ENCODE data around the gene MEIOC. TPM values are rescaled to one million over a fixed set of nuclear protein-coding genes. Genes with fewer than 3 reads are reported as not detected.
A peak's percentile ranks its signal among the peaks of the same experiment; 100 is the strongest.

The MEIOC gene
- total RNA-seq = not detected
- under 1 TPM; 0.18 to 0.76 (median 0.35) TPM for polyA plus RNA-seq

DNA sequence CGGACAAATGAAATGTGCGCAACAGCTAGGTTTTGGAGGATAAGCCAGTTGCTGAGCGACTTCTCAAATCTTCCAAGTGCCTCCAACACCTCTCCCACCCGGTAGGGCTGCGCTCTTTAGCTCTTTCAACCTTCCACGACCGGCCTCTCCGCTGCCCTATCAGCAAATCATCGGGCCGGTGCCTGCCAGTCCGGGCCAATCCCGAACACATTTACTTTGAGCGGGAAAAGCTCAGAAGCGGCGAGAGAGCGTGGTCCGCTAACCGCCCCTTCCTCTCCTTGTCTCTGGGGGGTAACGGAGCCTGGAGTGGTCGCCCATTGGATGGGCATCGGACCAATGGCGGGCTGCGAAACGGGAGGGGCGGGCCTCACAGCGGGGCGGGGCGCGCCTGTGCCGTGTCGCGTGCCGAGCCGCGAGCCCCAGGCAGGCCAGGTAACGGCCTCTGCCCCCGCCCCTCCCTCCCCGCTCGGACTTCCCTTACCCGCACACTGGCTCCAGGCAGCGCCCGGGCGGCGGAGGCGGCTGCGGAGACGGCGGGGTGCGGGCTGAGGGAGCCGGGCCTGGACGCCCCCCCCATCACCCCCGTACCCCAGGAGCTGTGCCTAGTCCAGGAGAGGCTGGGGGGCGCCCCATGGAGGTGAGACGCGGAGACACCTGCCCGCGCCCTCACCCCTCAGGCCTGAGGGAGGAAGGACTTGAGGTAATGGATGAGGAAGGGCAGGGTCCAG, at the start of gene MEIOC:
Gene MEIOC (plus strand): TSS at position 486 of the 728 bp plus-strand sequence. CDS start 146 bp downstream, at position 632.
- peak within 1 kb of the TSS; percentile 56 to 74 (median 64) for H3K4me3 Mint-ChIP-seq
- H3K9me3 Mint-ChIP-seq = peaks cover 0 to 7% (median 0%) of the 10 kb centered on the region in 7 donors
- peaks cover 0 to 9% (median 3%) of the 10 kb centered on the region in 4 donors for H3K4me1 Mint-ChIP-seq
- no peak within 1 kb of the TSS for H3K4me3 ChIP-seq (ENCODE audit: low read depth, low read length)
- no peak within 1 kb of the TSS for H3K27ac ChIP-seq (ENCODE audit: insufficient read depth, low read length, poor library complexity, severe bottlenecking)
- H3K27me3 ChIP-seq (ENCODE audit: control insufficient read depth, insufficient read depth, low read length) = peaks cover 4% of the 10 kb centered on the region
- no peaks in the 10 kb centered on the region for H3K36me3 Mint-ChIP-seq
- H3K27ac Mint-ChIP-seq = peak within 1 kb of the TSS in 1 of 3 donors; percentile 69
- H3K36me3 ChIP-seq (ENCODE audit: control insufficient read depth, insufficient read depth, low read length) = no peaks in the 10 kb centered on the region
- peaks cover 7% of the 10 kb centered on the region for H3K4me1 ChIP-seq (ENCODE audit: control insufficient read depth, insufficient read depth, low read length, poor library complexity, severe bottlenecking)
- ATAC-seq (ENCODE audit: low read depth in 2 of 2) (peak; percentile 37 to 47), DNase-seq (peak in 2 of 3 donors; percentile 8 to 50)
- peaks cover 53% of the 10 kb centered on the region for H3K27me3 Mint-ChIP-seq
- no peaks in the 10 kb centered on the region for H3K9me3 ChIP-seq (ENCODE audit: control insufficient read depth in 2 of 2, low read length in 2 of 2)

DNA sequence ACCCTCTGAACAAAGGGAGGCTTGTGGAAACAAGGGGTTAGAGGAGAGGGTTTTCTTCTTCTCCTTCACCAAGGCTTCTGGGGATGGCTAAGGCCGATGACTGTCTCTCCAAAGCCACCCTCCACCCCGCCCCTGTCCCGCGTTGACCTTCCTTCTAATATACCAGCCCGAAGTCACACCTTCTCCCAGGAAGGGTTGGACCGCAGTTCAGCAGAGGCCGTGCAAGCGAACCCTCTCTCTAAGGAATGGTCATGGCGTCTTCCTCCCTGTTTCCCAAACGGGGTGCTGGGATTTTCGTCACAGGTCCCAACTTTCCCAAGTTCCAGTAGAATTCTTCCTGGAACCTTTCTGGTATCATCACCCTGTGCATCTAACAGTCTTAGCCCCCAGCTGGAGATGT, 49.6 kb upstream of the MEIOC start:
- H3K9me3 Mint-ChIP-seq = peaks cover 0 to 3% (median 0%) of the 10 kb centered on the region in 7 donors
- no peaks in the 10 kb centered on the region for H3K9me3 ChIP-seq (ENCODE audit: control insufficient read depth in 2 of 2, low read length in 2 of 2)
- no peak overlapping the region for H3K4me3 Mint-ChIP-seq
- H3K36me3 Mint-ChIP-seq = no peaks in the 10 kb centered on the region
- no peak overlapping the region for H3K27ac ChIP-seq (ENCODE audit: insufficient read depth, low read length, poor library complexity, severe bottlenecking)
- no peaks in the 10 kb centered on the region for H3K36me3 ChIP-seq (ENCODE audit: control insufficient read depth, insufficient read depth, low read length)
- no peaks in the 10 kb centered on the region for H3K4me1 Mint-ChIP-seq
- ATAC-seq (ENCODE audit: low read depth in 2 of 2) = no peak
- DNase-seq = no peak
- no peaks in the 10 kb centered on the region for H3K27me3 ChIP-seq (ENCODE audit: control insufficient read depth, insufficient read depth, low read length)
- H3K4me1 ChIP-seq (ENCODE audit: control insufficient read depth, insufficient read depth, low read length, poor library complexity, severe bottlenecking) = no peaks in the 10 kb centered on the region
- H3K27me3 Mint-ChIP-seq = peaks cover 19% of the 10 kb centered on the region
- H3K4me3 ChIP-seq (ENCODE audit: low read depth, low read length) = no peak overlapping the region
- H3K27ac Mint-ChIP-seq = no peak overlapping the region

DNA sequence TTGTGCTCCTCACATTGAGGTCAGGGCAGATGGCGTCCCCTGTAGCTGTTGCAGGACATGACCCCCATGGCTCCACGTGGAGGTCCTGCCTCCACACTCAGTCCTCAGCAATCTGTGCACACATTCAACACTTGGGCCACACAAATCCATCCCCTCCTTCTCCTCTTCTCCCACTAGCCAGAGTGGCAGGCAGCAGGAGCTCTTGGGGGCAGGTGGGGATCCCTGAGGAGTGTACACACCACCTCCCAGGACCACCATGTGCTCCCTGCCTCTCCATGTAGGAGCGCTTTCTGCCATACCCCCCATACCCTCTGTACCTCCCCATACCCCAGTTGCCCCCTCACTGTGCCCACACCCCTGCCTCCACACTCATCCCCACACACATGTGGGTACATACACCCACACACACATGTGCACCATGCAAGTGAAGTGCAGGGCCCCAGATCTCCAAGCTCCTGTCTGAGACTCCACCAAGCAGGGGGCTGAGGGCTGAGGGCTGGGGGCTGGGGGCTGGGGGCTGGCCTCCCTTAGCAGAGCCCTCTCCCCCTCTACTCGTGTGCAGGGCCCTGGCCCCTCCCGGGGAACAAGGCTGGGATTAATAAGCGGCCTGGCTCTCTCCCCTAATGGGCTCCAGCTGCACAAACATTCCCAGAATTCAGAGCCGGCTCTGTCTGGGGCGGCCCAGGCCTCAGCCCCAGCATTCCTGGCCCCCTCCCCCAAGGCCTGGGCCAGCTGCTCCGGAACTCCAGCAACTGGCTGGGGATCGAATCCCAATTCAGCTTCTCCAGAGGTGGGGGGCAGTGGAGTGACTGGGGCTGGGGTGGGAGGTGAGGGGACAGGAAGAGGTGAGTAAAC, 48.2 kb upstream of the MEIOC start:
- no peak overlapping the region for H3K4me3 Mint-ChIP-seq
- no peaks in the 10 kb centered on the region for H3K36me3 ChIP-seq (ENCODE audit: control insufficient read depth, insufficient read depth, low read length)
- no peaks in the 10 kb centered on the region for H3K4me1 Mint-ChIP-seq
- H3K27me3 ChIP-seq (ENCODE audit: control insufficient read depth, insufficient read depth, low read length) = no peaks in the 10 kb centered on the region
- H3K27ac ChIP-seq (ENCODE audit: insufficient read depth, low read length, poor library complexity, severe bottlenecking) = no peak overlapping the region
- ATAC-seq (ENCODE audit: low read depth in 2 of 2) = no peak
- H3K4me3 ChIP-seq (ENCODE audit: low read depth, low read length) = no peak overlapping the region
- no peak overlapping the region for H3K27ac Mint-ChIP-seq
- H3K9me3 Mint-ChIP-seq = peaks cover 0 to 3% (median 0%) of the 10 kb centered on the region in 7 donors
- DNase-seq = no peak
- no peaks in the 10 kb centered on the region for H3K4me1 ChIP-seq (ENCODE audit: control insufficient read depth, insufficient read depth, low read length, poor library complexity, severe bottlenecking)
- H3K9me3 ChIP-seq (ENCODE audit: control insufficient read depth in 2 of 2, low read length in 2 of 2) = no peaks in the 10 kb centered on the region
- H3K27me3 Mint-ChIP-seq = peaks cover 16% of the 10 kb centered on the region
- no peaks in the 10 kb centered on the region for H3K36me3 Mint-ChIP-seq

DNA sequence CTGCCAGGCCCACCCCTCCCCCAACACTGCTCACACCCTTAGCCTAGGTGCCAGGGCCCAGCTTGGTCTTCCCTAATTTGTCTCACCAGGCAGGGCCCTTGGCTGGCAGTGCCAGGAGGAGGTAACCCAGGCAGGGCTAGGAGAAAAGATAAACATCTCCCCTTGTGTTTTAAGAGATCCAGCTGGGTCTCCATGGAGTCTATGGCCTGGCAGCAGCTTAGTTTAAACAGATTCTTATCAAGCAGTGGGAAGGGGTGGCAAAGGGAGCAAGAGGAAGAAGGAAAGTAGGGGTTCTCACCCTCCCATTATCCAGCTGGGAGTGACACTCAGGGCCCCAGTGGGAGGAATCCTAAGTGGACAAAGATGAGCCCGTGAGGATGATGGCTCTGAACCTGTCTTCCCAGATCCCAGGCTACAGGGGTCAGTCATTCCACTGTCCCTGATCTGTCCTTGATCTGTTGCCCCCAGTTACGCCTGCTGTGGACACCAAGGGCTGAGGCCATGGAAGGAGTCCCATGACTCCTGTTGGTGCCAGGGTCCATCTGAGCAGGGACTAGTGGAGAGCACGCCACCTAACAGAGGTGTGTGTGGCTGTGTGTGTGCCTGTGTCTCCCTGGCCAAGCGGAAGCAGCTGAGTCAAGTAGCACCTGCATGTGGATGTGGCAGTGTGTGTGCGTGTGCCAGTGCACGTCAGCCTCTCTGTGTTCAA, 47.4 kb upstream of the MEIOC start:
- Mint-ChIP-seq H3K27me3 (peaks cover 16% of the 10 kb centered on the region), H3K36me3 (no peaks in the 10 kb centered on the region), H3K4me1 (no peaks in the 10 kb centered on the region), H3K9me3 (peaks cover 0 to 3% (median 0%) of the 10 kb centered on the region in 7 donors), H3K4me3 (no peak overlapping the region), H3K27ac (no peak overlapping the region)
- H3K27ac ChIP-seq (ENCODE audit: insufficient read depth, low read length, poor library complexity, severe bottlenecking) = no peak overlapping the region
- DNase-seq (no peak), ATAC-seq (ENCODE audit: low read depth in 2 of 2) (no peak)
- no peaks in the 10 kb centered on the region for H3K9me3 ChIP-seq (ENCODE audit: control insufficient read depth in 2 of 2, low read length in 2 of 2)
- no peak overlapping the region for H3K4me3 ChIP-seq (ENCODE audit: low read depth, low read length)
- H3K27me3 ChIP-seq (ENCODE audit: control insufficient read depth, insufficient read depth, low read length) = no peaks in the 10 kb centered on the region
- no peaks in the 10 kb centered on the region for H3K4me1 ChIP-seq (ENCODE audit: control insufficient read depth, insufficient read depth, low read length, poor library complexity, severe bottlenecking)
- H3K36me3 ChIP-seq (ENCODE audit: control insufficient read depth, insufficient read depth, low read length) = no peaks in the 10 kb centered on the region

DNA sequence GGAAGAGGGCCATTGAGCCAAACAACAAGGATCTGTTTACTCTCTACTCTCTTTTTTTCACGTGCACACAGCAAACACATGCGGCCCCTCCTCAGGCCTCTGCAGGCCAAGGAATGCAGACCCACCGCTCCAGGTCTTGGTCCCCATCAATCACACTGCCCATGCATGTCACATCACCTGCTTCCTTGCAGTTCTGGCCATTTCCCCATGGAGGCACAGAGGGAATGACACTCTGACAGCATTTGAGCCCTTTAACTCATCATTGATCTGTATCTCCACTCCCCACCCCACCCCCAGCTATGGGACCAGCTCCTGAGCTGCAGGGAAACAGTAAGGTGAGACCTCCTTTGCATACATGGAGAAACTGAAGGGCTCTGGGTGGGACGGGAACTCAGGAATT, 45.9 kb upstream of the MEIOC start:
- H3K9me3 Mint-ChIP-seq = peaks cover 0 to 3% (median 0%) of the 10 kb centered on the region in 7 donors

DNA sequence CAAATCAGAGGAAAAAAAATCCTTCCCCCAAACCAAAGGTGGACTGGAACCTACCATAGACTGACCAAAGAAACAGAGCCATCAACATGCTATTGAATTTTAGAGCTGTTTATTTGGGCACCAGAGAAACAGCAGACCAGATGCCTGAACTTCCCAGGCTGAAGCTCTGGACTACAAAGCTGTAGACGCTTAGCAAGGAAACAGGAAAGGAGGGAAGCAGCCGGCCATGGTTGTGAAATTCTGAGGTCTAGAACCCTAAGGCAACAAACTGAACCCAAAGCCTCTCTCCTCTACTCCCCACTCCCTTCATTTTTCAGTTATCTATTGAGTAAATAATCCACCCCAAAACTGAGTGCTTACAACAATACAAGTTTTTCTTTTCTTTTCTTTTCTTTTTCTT, 45.4 kb upstream of the MEIOC start:
- Histone ChIP-seq H3K36me3 (ENCODE audit: control insufficient read depth, insufficient read depth, low read length) (no peaks in the 10 kb centered on the region), H3K27me3 (ENCODE audit: control insufficient read depth, insufficient read depth, low read length) (no peaks in the 10 kb centered on the region), H3K27ac (ENCODE audit: insufficient read depth, low read length, poor library complexity, severe bottlenecking) (no peak overlapping the region), H3K4me3 (ENCODE audit: low read depth, low read length) (no peak overlapping the region), H3K4me1 (ENCODE audit: control insufficient read depth, insufficient read depth, low read length, poor library complexity, severe bottlenecking) (no peaks in the 10 kb centered on the region), H3K9me3 (ENCODE audit: control insufficient read depth in 2 of 2, low read length in 2 of 2) (no peaks in the 10 kb centered on the region)
- Mint-ChIP-seq H3K4me1 (no peaks in the 10 kb centered on the region), H3K27ac (no peak overlapping the region), H3K9me3 (peaks cover 0 to under 1% (median 0%) of the 10 kb centered on the region in 7 donors), H3K27me3 (peaks cover 14% of the 10 kb centered on the region), H3K36me3 (no peaks in the 10 kb centered on the region), H3K4me3 (no peak overlapping the region)
- no peak for DNase-seq
- ATAC-seq (ENCODE audit: low read depth in 2 of 2) = no peak

More for the DNA sequence above, 45.9 kb upstream of the MEIOC start:
- Histone ChIP-seq H3K27ac (ENCODE audit: insufficient read depth, low read length, poor library complexity, severe bottlenecking) (no peak overlapping the region), H3K36me3 (ENCODE audit: control insufficient read depth, insufficient read depth, low read length) (no peaks in the 10 kb centered on the region), H3K27me3 (ENCODE audit: control insufficient read depth, insufficient read depth, low read length) (no peaks in the 10 kb centered on the region), H3K4me3 (ENCODE audit: low read depth, low read length) (no peak overlapping the region), H3K9me3 (ENCODE audit: control insufficient read depth in 2 of 2, low read length in 2 of 2) (no peaks in the 10 kb centered on the region), H3K4me1 (ENCODE audit: control insufficient read depth, insufficient read depth, low read length, poor library complexity, severe bottlenecking) (no peaks in the 10 kb centered on the region)
- Mint-ChIP-seq H3K36me3 (no peaks in the 10 kb centered on the region), H3K27ac (no peak overlapping the region), H3K4me3 (no peak overlapping the region), H3K27me3 (peaks cover 19% of the 10 kb centered on the region), H3K4me1 (no peaks in the 10 kb centered on the region)
- DNase-seq (no peak), ATAC-seq (ENCODE audit: low read depth in 2 of 2) (no peak)

DNA sequence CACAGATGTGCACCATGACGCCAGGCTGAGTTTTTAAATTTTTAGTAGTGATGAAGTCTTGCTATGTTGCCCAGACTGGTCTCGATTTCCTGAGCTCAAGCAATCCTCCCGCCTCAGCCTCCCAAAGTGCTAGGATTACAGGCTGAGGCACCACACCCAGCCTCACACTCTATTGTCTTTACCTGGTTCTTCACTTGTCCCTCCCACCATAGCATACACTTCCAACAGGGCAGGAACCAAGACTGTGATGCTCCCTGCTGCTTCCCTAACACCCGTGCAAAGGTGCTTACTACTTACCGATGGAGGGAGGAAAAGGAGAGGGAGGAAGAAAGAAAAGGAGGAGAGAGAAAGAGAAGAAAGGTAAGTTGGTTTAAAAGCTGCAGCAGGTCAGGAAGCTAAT, 41.4 kb upstream of the MEIOC start:
- Mint-ChIP-seq H3K27ac (no peak overlapping the region), H3K4me1 (no peaks in the 10 kb centered on the region), H3K27me3 (peaks cover 9% of the 10 kb centered on the region), H3K36me3 (no peaks in the 10 kb centered on the region), H3K9me3 (peaks cover 0 to 1% (median 0%) of the 10 kb centered on the region in 7 donors), H3K4me3 (no peak overlapping the region)
- Histone ChIP-seq H3K9me3 (ENCODE audit: control insufficient read depth in 2 of 2, low read length in 2 of 2) (no peaks in the 10 kb centered on the region), H3K4me3 (ENCODE audit: low read depth, low read length) (no peak overlapping the region), H3K4me1 (ENCODE audit: control insufficient read depth, insufficient read depth, low read length, poor library complexity, severe bottlenecking) (no peaks in the 10 kb centered on the region), H3K27ac (ENCODE audit: insufficient read depth, low read length, poor library complexity, severe bottlenecking) (no peak overlapping the region), H3K27me3 (ENCODE audit: control insufficient read depth, insufficient read depth, low read length) (no peaks in the 10 kb centered on the region), H3K36me3 (ENCODE audit: control insufficient read depth, insufficient read depth, low read length) (no peaks in the 10 kb centered on the region)
- no peak for DNase-seq
- ATAC-seq (ENCODE audit: low read depth in 2 of 2) = no peak
